Activated T-cell treated with anti-CD3 and anti-CD28 coated beads for 1 hour (primary cell): ENCODE measurements around the gene ANKHD1.
"Not testable (repeated sequence)": the region's sequence is repeated elsewhere in the genome, so short reads cannot be mapped to it uniquely, and the experiment has no call there.

Source experiments
- DNase-seq: peaks from one replicate; pipeline ENCODE4 v3.0.0-alpha.2; 2020; ENCODE audit warnings: low read depth

The ANKHD1 gene

DNA sequence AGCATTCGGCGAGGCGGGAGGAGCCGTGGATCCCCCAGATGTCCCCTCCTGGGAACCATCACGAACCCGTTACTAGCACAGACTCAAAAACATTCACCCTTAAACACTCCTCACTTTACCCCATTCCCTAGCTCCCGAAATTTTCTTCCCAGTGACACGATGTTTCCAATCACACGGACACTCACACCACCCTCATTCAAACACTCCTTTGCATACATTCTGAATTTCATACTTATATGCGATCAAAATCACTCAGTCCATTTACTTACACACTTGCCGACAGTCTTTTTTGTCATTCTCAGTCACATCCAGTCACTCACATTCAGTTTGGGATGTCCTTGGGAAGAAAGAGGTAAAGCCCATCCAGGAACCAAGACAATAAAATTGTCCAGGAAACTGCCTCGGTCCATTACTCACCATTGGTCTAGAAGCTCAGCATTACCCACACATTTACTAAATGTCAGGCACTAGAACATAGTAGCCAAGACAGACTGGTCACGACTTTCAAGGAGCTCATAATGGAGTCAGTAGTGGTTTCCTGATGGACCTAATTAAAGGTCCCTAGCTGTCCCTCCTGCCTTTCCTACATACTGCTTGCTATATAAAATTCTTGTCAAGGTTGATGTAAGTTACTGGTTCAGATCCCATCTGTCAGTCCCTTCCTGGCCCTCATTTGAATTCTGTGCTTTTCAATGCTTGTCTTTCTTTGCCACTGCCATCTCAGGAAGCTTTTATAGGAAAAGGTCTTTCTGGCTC, 163.6 kb downstream of the ANKHD1 start:
- DNase-seq, result no peak

DNA sequence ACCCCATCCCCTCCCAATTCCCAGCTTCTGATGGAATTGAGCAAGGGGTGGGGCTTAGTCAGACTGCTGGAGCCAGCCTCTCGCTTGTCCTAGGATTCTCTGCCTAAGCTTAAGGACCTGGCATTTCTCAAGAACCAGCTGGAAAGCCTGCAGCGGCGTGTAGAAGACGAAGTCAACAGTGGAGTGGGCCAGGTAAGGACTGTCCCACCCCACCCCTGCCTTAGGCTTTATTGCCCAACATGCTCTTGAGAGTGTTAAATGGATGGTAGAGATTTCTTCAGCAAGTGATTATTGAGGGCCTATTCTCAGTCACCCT, 164.1 kb downstream of the ANKHD1 start:
- DNase-seq, result no peak

GRCh38 chr5:140566665-140567064, 165.0 kb downstream of the ANKHD1 start:
- no peak for DNase-seq

DNA sequence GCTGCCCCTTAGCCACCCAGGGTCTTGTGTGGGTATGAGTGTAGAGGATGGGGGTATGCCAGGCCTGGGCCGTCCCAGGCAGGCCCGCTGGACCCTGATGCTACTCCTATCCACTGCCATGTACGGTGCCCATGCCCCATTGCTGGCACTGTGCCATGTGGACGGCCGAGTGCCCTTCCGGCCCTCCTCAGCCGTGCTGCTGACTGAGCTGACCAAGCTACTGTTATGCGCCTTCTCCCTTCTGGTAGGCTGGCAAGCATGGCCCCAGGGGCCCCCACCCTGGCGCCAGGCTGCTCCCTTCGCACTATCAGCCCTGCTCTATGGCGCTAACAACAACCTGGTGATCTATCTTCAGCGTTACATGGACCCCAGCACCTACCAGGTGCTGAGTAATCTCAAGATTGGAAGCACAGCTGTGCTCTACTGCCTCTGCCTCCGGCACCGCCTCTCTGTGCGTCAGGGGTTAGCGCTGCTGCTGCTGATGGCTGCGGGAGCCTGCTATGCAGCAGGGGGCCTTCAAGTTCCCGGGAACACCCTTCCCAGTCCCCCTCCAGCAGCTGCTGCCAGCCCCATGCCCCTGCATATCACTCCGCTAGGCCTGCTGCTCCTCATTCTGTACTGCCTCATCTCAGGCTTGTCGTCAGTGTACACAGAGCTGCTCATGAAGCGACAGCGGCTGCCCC, 165.6 kb downstream of the ANKHD1 start:
- DNase-seq, result no peak

DNA sequence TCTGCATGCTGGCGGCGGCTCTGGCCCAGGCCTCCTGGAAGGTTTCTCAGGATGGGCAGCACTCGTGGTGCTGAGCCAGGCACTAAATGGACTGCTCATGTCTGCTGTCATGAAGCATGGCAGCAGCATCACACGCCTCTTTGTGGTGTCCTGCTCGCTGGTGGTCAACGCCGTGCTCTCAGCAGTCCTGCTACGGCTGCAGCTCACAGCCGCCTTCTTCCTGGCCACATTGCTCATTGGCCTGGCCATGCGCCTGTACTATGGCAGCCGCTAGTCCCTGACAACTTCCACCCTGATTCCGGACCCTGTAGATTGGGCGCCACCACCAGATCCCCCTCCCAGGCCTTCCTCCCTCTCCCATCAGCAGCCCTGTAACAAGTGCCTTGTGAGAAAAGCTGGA, 166.2 kb downstream of the ANKHD1 start:
- no peak for DNase-seq

DNA sequence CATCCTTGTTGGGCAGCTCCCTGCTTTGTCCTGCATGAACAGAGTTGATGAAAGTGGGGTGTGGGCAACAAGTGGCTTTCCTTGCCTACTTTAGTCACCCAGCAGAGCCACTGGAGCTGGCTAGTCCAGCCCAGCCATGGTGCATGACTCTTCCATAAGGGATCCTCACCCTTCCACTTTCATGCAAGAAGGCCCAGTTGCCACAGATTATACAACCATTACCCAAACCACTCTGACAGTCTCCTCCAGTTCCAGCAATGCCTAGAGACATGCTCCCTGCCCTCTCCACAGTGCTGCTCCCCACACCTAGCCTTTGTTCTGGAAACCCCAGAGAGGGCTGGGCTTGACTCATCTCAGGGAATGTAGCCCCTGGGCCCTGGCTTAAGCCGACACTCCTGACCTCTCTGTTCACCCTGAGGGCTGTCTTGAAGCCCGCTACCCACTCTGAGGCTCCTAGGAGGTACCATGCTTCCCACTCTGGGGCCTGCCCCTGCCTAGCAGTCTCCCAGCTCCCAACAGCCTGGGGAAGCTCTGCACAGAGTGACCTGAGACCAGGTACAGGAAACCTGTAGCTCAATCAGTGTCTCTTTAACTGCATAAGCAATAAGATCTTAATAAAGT, 166.9 kb downstream of the ANKHD1 start:
- DNase-seq, result no peak

DNA sequence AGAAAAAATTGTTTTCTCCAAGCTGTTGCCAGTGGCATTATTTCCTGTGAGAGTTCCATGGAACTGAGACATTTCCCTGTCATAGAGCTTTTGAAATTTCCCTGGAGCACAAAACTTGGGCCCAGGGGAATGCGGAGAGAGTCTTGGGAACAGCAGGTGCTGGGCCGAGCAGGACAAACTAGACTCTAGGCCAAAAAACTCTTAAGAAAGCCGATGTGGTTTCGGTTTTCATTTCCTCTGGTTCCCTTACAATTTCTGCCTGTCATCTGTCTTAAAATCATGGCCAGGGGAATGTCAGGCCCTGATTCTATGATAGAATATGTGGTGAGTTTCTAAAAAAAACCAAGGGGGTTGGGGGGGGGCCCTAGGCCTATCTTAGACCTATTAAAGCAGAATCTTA, 167.6 kb downstream of the ANKHD1 start:
- DNase-seq, result no peak

GRCh38 chr5:140570058-140570457, 168.4 kb downstream of the ANKHD1 start:
- DNase-seq, result no peak

DNA sequence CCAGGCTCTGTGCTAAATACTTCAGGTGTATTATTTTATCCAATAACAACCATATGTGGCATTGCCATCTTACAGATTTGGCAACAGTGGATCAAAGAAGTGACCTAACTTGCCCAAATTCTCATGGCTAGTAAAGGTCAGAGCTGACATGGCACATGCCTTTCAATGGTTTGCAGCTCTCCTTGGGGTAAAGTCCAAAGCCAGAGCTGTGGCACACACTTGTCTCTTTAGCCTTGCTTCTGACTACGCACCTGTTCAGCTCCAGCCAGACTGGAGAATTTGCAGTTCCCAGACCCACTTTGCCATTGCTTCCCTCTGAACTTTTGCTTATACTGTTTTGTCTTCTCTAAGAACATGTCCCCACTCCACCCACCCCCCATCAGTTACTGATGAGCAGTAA, 168.9 kb downstream of the ANKHD1 start:
- no peak for DNase-seq

GRCh38 chr5:140571105-140571504, 169.5 kb downstream of the ANKHD1 start:
- no peak for DNase-seq

DNA sequence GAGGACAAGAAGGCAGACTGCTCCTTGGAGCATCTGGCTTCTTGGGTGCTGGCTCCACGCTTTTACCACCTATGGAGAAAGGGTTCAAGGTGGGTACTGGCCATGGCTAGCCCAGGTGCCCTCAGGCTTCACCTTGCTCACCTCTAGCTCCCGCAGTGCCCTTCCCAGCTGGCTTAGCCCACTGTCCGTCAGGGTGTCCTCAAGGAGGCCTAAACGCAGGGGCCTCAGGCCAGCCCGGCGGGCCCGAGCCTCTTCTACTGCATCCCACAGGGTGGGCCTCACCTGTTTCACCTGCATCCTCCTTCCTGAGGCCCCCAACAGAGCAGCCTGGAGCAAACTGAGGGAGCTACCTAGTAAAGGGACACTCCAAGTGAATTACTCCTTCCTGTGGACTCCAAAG, 172.1 kb downstream of the ANKHD1 start:
- DNase-seq, result no peak

DNA sequence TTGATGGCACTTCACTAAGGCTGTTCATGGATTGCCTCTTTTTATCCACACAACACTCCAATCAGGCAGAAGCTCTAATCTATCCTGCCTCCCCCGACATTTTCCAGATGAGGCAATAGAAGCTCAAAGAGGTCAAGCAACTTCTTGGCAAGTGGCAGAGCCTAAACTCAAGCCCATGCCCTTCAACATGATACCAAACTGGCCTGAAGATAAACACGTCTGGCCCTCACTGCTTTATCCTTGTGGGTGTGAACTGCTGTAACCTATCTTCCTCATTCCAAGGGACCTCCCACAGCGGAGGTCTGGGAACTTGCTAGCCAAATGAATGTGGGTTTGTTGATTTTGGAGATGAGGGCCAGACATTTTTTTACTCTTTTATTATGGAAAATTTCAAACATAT, 172.5 kb downstream of the ANKHD1 start:
- no peak for DNase-seq

DNA sequence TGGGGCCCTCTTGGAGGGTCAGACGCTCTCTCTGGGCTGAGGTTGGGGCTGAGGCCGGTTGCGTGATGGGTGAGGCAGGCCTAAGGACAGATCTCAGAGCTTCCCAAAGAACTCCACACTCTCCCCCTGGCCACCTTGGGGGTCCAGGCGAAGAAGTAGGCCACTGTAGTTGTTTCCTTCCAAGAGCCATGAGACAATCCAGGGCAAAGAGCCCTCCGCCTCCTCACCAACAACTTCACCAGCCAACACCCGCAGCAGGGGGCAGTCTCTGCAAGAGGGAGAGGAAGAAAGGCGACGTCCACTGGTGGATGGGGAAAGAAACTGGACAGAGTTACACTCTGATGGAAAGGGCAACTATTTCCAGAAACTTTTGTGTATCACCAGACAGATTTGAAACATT, 173.7 kb downstream of the ANKHD1 start:
- DNase-seq, result no peak

DNA sequence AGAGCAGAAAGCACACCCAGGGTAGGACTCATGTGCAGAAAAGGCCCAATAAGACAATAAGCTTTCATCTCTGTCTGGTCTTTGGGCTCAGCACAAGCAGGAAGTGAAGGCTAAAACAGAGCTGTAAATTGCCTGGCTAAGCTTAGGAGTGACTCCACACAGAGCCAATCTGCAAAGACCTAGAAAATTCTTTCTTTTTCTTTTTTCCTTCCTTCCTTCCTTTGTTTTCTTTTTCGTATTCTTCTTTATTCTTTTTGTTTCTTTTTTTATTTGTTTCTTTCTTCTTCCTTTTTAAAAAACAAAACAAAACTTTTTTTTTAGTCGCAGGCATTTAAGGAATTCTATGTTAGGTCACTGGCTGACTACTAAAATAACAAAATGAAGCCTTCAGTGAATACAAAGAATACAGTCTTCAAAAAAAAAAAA, 175.2 kb downstream of the ANKHD1 start:
- no peak for DNase-seq

- not testable (repeated sequence) for DNase-seq
These were observed 177.6 kb downstream of the ANKHD1 start for GRCh38 chr5:140579188-140579747.

DNA sequence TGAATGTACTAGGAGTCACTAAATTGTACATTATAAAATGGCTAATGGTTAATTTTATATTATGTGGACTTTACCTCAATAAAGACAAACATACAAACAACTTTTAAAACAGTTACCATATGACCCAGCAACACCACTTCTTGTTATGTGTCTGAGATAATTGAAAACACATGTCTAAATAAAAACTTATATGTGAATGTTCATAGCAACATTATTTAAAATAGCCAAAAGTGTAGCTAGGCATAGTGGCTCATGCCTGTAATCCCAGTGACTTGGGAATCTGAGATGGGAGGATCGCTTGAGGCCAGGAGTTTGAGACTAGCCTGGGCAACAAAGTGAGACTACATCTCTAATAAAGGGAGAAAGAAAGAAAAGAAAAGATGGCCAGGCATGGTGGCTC, 185.9 kb downstream of the ANKHD1 start:
- no peak for DNase-seq

- no peak for DNase-seq
These were observed 186.9 kb downstream of the ANKHD1 start for GRCh38 chr5:140588311-140589070.
